GM19351 (cell line): Measurements from ENCODE around the gene GOLGA7B.

ENCODE experiments used
- ATAC-seq: cut with Tn5 transposase; IDR thresholded peaks from one replicate; pipeline ENCODE4 v1.9.1; 2021; ENCODE audit warnings: mild to moderate bottlenecking, moderate library complexity; ENCODE audit not compliant: unreplicated experiment

The GOLGA7B gene

GRCh38 chr10:97849687-97850402 lies at the start of gene GOLGA7B:
Gene GOLGA7B (plus strand): TSS chr10:97849843. CDS start chr10:97850304, 461 bp downstream.
- no peak for ATAC-seq

GRCh38 chr10:97800474-97800873 lies 49.2 kb upstream of the GOLGA7B start:
- no peak for ATAC-seq

GRCh38 chr10:97801422-97801821 lies 48.2 kb upstream of the GOLGA7B start:
- ATAC-seq = no peak

GRCh38 chr10:97805096-97805884 lies 44.4 kb upstream of the GOLGA7B start:
- no peak for ATAC-seq

GRCh38 chr10:97805949-97806348 lies 43.7 kb upstream of the GOLGA7B start:
- no peak for ATAC-seq

GRCh38 chr10:97810446-97810845 lies 39.2 kb upstream of the GOLGA7B start:
- ATAC-seq = no peak

GRCh38 chr10:97811958-97812357 lies 37.7 kb upstream of the GOLGA7B start:
- no peak for ATAC-seq

GRCh38 chr10:97812696-97813095 lies 36.9 kb upstream of the GOLGA7B start:
- no peak for ATAC-seq

- no peak for ATAC-seq
Observed at GRCh38 chr10:97813311-97813710, 36.3 kb upstream of the GOLGA7B start.

- ATAC-seq = no peak
Observed at GRCh38 chr10:97814996-97815395, 34.6 kb upstream of the GOLGA7B start.

- no peak for ATAC-seq
Observed at GRCh38 chr10:97816609-97817008, 33.0 kb upstream of the GOLGA7B start.

GRCh38 chr10:97818572-97818971 lies 31.1 kb upstream of the GOLGA7B start:
- ATAC-seq = no peak

GRCh38 chr10:97820096-97820704 lies 29.4 kb upstream of the GOLGA7B start:
- ATAC-seq = no peak

- ATAC-seq = no peak
Observed at GRCh38 chr10:97821308-97822038, 28.2 kb upstream of the GOLGA7B start.

GRCh38 chr10:97822261-97822687 lies 27.4 kb upstream of the GOLGA7B start:
- ATAC-seq = no peak

- no peak for ATAC-seq
Observed at GRCh38 chr10:97823734-97824133, 25.9 kb upstream of the GOLGA7B start.

GRCh38 chr10:97825020-97825760 lies 24.5 kb upstream of the GOLGA7B start:
- ATAC-seq = no peak

GRCh38 chr10:97826892-97827291 lies 22.8 kb upstream of the GOLGA7B start:
- ATAC-seq = no peak

- no peak for ATAC-seq
Observed at GRCh38 chr10:97827702-97828291, 21.8 kb upstream of the GOLGA7B start.

GRCh38 chr10:97828721-97829120 lies 20.9 kb upstream of the GOLGA7B start:
- ATAC-seq = no peak
